ENCODE measurements around the gene ACIN1. TPM values are rescaled to one million over a fixed set of nuclear protein-coding genes. Genes with fewer than 3 reads are reported as not detected.

Gene ACIN1
- total RNA-seq, 1 donor from 2014 or later, result 137 TPM

- no peak for DNase-seq (ENCODE audit: low spot score)
- Mint-ChIP-seq H3K36me3 (ENCODE audit: low read depth) (no peaks in the 10 kb centered on the region), H3K9me3 (ENCODE audit: low read depth) (no peaks in the 10 kb centered on the region), H3K27me3 (ENCODE audit: low read depth) (no peaks in the 10 kb centered on the region), H3K27ac (ENCODE audit: unreplicated experiment) (no peak overlapping the region), H3K4me3 (ENCODE audit: unreplicated experiment) (no peak overlapping the region), H3K4me1 (ENCODE audit: low read depth) (peaks cover 8% of the 10 kb centered on the region)
- TF ChIP-seq, protein P1, sequence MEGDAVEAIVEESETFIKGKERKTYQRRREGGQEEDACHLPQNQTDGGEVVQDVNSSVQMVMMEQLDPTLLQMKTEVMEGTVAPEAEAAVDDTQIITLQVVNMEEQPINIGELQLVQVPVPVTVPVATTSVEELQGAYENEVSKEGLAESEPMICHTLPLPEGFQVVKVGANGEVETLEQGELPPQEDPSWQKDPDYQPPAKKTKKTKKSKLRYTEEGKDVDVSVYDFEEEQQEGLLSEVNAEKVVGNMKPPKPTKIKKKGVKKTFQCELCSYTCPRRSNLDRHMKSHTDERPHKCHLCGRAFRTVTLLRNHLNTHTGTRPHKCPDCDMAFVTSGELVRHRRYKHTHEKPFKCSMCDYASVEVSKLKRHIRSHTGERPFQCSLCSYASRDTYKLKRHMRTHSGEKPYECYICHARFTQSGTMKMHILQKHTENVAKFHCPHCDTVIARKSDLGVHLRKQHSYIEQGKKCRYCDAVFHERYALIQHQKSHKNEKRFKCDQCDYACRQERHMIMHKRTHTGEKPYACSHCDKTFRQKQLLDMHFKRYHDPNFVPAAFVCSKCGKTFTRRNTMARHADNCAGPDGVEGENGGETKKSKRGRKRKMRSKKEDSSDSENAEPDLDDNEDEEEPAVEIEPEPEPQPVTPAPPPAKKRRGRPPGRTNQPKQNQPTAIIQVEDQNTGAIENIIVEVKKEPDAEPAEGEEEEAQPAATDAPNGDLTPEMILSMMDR (IDR thresholded peaks at IDR 0.05), result no peak
Observed at GRCh38 chr14:23106747-23107045, 11.8 kb upstream of the ACIN1 start.

GRCh38 chr14:23105348-23105824 lies 10.4 kb upstream of the ACIN1 start:
- TF ChIP-seq, protein P1 (IDR thresholded peaks at IDR 0.05), result no peak
- no peak overlapping the region for H3K4me3 Mint-ChIP-seq (ENCODE audit: unreplicated experiment)
- no peaks in the 10 kb centered on the region for H3K27me3 Mint-ChIP-seq (ENCODE audit: low read depth)
- peaks cover 8% of the 10 kb centered on the region for H3K4me1 Mint-ChIP-seq (ENCODE audit: low read depth)
- no peak overlapping the region for H3K27ac Mint-ChIP-seq (ENCODE audit: unreplicated experiment)
- no peak for DNase-seq (ENCODE audit: low spot score)
- H3K36me3 Mint-ChIP-seq (ENCODE audit: low read depth), result peaks cover under 1% of the 10 kb centered on the region
- no peaks in the 10 kb centered on the region for H3K9me3 Mint-ChIP-seq (ENCODE audit: low read depth)

GRCh38 chr14:23104591-23105347 lies 9.8 kb upstream of the ACIN1 start, which contains the start of gene CIROP:
Gene CIROP, minus strand, starts transcription at chr14:23104989. Its CDS starts 69 bp downstream, at chr14:23104920.
- H3K9me3 Mint-ChIP-seq (ENCODE audit: low read depth), result no peaks in the 10 kb centered on the region
- H3K4me1 Mint-ChIP-seq (ENCODE audit: low read depth), result peaks cover 8% of the 10 kb centered on the region
- H3K27me3 Mint-ChIP-seq (ENCODE audit: low read depth), result no peaks in the 10 kb centered on the region
- no peak within 1 kb of the TSS for H3K4me3 Mint-ChIP-seq (ENCODE audit: unreplicated experiment)
- H3K27ac Mint-ChIP-seq (ENCODE audit: unreplicated experiment), result no peak within 1 kb of the TSS
- TF ChIP-seq, protein P1 (IDR thresholded peaks at IDR 0.05), result no peak
- H3K36me3 Mint-ChIP-seq (ENCODE audit: low read depth), result peaks cover 1% of the 10 kb centered on the region
- DNase-seq (ENCODE audit: low spot score), result no peak

- no peaks in the 10 kb centered on the region for H3K27me3 Mint-ChIP-seq (ENCODE audit: low read depth)
- no peak for DNase-seq (ENCODE audit: low spot score)
- H3K4me1 Mint-ChIP-seq (ENCODE audit: low read depth), result peaks cover 8% of the 10 kb centered on the region
- peaks cover 3% of the 10 kb centered on the region for H3K36me3 Mint-ChIP-seq (ENCODE audit: low read depth)
- TF ChIP-seq, protein P1 (IDR thresholded peaks at IDR 0.05), result no peak
- H3K4me3 Mint-ChIP-seq (ENCODE audit: unreplicated experiment), result no peak overlapping the region
- no peak overlapping the region for H3K27ac Mint-ChIP-seq (ENCODE audit: unreplicated experiment)
- H3K9me3 Mint-ChIP-seq (ENCODE audit: low read depth), result no peaks in the 10 kb centered on the region
Observed at GRCh38 chr14:23104070-23104590, 9.2 kb upstream of the ACIN1 start.

GRCh38 chr14:23103581-23103980 lies 8.6 kb upstream of the ACIN1 start:
- peaks cover 4% of the 10 kb centered on the region for H3K36me3 Mint-ChIP-seq (ENCODE audit: low read depth)
- peaks cover 8% of the 10 kb centered on the region for H3K4me1 Mint-ChIP-seq (ENCODE audit: low read depth)
- no peak for DNase-seq (ENCODE audit: low spot score)
- no peak overlapping the region for H3K4me3 Mint-ChIP-seq (ENCODE audit: unreplicated experiment)
- no peaks in the 10 kb centered on the region for H3K9me3 Mint-ChIP-seq (ENCODE audit: low read depth)
- H3K27ac Mint-ChIP-seq (ENCODE audit: unreplicated experiment), result no peak overlapping the region
- H3K27me3 Mint-ChIP-seq (ENCODE audit: low read depth), result no peaks in the 10 kb centered on the region
- TF ChIP-seq, protein P1 (IDR thresholded peaks at IDR 0.05), result no peak
